Amygdala (tissue), 56 donors: ENCODE results near the gene STX1A.

Experiments used
- DNase-seq, 56 donors: peaks; one replicate each; lab custom pipeline; 2025; lab: John Stamatoyannopoulos, UW

The STX1A gene

DNA sequence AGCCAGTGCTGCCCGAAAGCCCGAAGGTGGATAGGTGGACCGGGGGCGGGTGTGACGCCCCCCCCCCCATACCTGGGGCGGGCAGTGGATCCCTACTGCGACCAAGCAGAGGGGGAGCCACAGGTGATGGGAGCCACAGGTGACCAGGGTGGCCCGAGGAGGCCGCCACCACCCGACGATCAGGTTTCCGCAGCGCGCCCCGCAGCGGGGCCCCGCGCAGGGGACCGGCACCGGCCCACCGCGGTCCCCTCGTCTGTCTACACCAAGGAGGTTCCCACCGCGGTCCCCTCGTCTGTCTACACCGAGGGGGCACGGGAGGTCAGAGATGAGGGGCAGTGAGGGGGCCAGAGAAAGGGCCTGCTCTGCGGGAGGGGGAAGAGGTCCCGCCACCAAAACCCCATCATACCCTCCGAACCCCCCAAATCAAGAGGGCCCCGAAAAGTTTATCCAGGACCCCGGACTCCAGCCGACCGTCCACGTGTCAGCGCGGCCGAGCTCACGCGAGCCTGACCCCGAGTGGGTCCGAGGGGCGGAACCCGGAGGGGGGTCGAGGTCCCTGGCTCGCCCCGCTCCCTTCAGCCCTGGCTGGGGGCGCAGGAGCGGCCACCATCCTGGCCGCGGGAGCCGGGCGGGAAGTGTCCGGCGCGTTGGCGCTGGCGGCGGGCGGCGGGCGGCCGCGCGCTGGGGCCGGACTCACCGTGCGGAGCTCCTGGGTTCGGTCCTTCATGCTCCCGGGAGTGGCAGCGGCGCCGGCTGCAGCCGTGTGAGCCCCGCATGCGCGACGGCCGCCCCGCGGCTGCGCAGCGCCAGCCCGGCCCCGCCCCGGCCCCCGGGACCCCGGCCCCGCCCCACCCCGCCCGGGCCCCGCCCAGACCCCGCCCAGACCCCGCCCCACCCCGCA lies at the start of gene STX1A:
Gene STX1A (minus strand): TSS at position 765 of the 901 bp plus-strand sequence. CDS start 38 bp downstream, at position 727.
- peak in 43 of 56 donors; percentile 18 to 83 (median 53) for DNase-seq

DNA sequence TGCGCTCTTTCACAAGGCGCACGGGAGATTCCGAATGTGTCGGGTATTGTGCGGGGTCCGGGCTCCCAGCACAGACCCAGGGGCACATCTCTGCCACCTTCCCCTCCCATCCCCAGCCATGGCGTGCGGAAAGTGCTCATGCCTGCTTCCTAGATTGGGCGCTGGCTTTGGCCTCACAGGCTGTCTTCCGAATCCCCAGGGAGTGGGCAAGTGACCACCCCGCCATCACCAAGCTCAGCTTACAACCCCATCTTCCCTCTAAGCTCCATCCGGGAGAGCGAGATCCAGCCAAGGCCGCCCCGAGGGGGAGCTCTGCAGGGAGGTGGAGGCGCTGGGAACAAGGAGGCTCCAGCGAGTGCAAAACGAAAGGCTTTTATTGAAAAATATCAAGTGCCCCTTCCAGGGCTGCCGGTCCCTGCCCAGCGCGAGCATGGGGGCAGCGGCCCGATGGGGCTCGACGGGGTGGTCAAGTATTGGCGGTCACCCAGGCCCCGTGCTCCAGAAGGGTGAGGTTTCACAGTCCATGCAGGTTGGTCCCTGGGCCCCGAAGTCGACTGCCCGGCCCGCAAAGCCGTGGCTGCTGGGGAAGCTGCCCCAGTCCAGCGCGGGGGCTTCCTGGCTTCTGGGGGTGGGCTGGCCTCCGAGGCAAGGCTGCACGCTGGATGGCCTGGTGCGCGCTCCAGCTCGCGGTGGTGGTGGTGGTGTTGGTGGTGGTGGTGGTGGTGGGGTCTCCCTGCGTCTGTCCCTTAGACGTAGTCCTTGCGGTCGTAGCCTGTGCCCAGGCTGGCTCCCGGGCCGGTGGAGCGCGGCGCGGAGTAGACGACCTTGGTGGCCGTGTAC lies 49.4 kb upstream of the STX1A start:
- no peak for DNase-seq

DNA sequence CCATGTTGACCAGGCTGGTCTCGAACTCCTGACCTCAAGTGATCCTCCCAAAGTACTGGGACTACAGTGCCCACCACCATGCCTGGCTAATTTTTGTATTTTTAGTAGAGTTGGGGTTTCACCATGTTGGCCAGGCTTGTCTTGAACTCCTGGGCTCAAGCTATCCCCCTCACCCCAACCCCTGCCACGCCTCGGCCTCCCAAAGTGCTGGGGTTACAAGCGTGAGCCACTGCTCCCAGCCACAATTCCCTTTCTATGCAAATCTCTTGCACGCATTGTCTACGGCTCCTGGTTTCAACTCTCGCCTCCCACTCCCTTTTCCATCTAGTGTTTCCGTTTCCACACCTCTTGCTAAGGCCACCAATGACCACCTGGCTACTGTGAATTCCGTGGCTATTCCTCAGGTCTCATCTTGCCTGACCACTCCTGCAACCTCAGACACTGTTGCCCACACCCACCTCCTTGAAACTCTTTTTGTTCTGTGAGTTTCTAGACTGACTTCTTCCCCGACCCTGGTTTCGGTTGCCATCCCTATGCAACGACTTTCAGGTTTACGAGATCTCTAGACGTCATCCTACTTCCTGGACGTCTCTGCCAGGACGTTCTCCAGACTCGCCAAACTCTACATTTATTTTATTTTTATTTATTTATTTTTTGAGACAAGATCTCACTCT lies 47.2 kb upstream of the STX1A start:
- DNase-seq: no peak

GRCh38 chr7:73762659-73762999 lies 43.2 kb upstream of the STX1A start:
- no peak for DNase-seq

GRCh38 chr7:73761854-73762658 lies 42.6 kb upstream of the STX1A start:
- no peak for DNase-seq

DNA sequence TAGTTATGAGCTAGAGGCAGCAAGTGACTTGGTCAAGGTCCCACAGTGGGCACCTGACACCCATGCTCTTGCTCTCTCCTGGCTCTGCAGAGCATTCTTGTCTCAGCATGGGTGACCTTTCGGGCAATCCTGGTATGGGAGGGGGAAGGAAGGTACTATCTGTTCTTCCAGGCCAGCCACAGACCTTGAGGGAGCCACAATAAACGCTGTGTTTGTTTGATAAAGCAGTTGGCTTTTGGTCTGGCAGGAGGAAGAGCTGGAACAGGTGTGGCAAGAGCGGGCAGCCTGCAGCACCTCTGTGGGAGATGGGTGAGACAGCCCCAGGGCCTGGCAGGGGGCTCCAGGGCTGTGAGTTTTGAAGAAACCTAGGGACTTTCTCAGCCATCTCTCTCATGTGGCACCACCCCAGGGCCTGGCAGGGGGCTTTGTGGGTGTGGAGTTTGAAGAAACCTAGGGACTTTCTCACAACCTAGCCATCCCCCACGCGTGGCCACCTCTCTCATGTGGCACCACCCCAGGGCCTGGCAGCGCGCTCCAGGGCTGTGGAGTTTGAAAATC lies 39.2 kb upstream of the STX1A start:
- DNase-seq: no peak

GRCh38 chr7:73749931-73750776 lies 30.7 kb upstream of the STX1A start:
- peak in 5 of 56 donors; percentile 5 to 27 (median 12) for DNase-seq

GRCh38 chr7:73746378-73746777 lies 26.9 kb upstream of the STX1A start:
- no peak for DNase-seq

DNA sequence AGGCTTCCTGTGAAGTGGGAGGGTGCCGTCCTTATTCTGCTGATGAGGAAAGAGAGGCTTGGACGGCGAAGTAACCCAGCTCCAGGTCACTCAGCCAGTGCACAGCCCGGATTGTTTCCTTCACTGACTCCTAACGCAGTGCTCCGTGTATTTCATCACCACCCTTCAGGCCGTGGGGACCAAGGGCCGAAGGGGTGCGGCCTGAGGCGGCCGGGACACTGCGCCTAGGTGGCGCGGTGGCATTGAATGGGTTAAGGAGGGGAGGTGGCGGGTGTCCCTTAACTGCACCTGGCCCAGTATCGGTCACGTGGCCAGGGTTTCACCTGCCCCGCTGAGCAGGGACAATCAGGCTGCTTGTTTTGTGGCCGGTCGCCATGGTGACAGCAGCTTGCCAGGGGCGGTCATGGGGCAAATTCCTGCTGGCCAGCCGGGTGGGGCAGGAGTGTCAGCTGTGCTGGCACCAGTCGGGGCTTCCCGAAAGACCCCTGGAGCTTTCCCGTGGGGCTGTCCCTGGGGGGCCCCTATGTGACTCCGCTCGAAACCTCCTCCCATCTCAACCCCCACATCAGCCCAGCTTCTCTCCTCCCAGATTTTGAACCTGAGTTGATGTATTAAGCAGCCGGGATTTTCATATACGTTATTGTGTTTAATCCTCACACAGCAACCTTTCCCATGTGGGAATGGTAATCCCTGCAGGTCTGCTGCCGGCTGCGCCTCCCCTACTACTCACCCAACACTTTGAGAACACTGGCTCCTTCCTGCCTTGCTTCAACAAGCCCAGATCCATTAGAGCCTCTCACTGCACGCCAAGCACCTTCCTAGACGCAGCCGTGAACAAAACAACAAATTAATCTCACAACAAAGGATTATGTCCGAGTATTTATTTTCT lies 23.5 kb upstream of the STX1A start:
- peak in 21 of 56 donors; percentile 7 to 84 (median 30) for DNase-seq

- no peak for DNase-seq
Measured at GRCh38 chr7:73742338-73742752, 22.9 kb upstream of the STX1A start.

DNA sequence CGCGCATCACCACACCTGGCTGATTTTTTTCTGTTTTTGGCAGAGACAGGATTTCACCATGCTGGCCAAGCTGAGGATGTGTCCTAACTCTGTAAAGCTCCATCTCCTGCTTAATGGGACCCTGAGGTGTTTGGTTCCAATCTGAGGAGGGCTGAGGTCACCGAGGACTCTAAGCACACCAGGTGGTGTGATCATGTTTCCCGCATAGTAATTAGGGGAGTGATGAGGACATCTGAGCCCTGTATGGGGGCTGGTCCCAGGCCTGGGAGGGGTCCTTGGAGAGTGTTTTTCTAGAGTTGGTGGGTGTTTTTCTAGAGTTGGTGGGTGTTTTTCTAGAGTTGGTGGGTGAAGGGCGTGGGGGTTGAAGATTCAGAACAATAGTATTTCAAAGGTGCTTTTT lies 22.1 kb upstream of the STX1A start:
- DNase-seq: no peak

GRCh38 chr7:73740771-73741170 lies 21.3 kb upstream of the STX1A start:
- no peak for DNase-seq

GRCh38 chr7:73740212-73740611 lies 20.7 kb upstream of the STX1A start:
- no peak for DNase-seq

DNA sequence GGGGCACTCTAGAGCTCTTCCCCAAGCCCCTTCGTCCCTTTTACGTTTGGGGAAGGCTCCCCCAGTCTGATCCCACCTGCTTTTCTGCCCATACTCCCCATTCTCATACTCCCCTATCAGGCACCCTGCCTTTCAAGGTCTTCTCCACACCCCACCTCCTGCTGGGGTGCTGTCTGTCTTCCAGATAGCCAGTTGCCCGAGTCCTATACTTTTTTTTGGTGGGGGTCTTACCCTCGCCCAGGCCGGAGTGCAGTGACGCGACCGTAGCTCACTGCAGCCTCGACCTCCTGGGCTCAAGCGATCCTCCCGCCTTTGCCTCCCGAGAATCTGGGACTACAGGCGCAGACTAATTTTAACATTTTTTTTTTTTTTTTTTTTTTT lies 19.9 kb upstream of the STX1A start:
- peak in 1 of 56 donors; percentile 13 for DNase-seq

DNA sequence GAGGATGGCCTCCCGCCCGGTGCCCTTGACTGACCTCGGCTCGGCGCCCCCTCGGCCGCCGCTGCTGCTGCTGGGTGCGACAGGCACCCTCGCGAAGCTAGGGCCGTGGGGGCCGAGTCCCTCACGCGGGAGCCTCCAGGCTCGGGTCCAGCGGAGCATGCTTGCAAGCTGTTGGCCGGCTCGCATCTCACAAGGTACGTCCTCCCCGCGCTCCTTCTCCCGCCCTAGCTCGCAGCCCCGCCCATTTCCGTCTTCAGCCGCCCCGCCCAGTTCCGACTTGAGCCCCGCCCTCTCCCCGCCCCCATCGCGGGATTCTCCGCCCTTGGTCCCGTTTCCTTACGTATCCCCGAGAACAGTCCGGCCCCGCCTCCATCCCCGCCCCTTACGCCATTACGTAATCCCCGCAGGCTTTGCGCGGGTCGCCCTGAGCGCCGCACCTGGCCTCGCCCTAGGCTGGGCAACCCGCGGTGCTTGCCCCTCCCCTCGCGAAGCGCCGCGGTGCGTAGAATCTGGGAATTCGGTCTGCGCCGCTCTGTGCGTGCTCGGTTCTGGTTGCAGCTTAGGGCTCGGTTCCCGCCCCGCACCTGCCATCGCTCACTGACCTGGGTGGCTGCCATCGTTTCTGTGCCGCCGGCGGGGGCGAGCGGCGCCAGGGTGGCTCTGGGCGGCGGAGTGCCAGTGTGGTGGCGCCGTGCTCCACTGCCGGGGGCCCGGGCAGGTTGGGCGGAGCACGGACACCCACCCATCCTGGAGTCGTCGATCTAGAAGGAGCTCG lies 19.3 kb upstream of the STX1A start, which contains the start of gene ABHD11:
Gene ABHD11 (minus strand): TSS at position 191 of the 775 bp plus-strand sequence. CDS start 32 bp downstream, at position 159.
- peak; percentile 52 to 99 (median 97) for DNase-seq

DNA sequence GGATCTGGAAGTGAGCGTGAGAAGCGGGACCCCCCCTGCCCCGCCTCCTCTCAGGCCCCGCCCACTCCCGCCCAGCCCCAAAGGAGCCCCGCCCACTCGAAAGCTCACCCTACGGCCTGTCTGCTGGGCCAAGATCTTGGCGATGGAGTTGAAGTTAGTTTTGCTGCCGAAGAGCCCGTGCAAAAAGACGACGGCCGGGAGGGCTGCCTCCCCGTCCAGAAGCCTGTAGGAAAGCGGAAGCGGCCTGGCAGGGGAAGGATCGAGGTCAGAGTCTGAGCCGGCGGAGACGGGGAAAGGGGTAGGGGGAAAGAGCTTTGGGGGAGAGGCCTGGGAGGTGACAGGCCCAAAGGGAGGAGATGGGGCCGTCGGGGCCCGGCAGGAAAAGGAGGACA lies 18.7 kb upstream of the STX1A start:
- peak in 30 of 56 donors; percentile 13 to 66 (median 39) for DNase-seq
